ENCODE measurements around the gene DLEC1.
"Not testable (repeated sequence)": the region's sequence is repeated elsewhere in the genome, so short reads cannot be mapped to it uniquely, and the experiment has no call there.

DNA sequence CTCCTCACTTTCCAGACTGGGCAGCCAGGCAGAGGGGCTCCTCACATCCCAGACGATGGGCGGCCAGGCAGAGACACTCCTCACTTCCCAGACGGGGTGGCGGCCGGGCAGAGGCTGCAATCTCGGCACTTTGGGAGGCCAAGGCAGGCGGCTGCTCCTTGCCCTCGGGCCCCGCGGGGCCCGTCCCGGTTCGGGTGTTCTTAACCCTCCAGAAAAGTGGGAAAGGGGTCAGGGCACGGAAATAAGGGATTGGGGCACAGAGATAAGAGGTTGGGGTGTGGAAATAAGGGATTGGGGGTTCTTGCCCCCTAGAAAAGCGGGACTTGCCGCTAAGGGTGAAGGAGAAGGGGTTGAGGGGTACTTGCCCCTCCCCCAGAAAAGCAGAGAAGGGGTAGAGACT is 43.3 kb downstream of the DLEC1 start:
- TF ChIP-seq, protein P1, sequence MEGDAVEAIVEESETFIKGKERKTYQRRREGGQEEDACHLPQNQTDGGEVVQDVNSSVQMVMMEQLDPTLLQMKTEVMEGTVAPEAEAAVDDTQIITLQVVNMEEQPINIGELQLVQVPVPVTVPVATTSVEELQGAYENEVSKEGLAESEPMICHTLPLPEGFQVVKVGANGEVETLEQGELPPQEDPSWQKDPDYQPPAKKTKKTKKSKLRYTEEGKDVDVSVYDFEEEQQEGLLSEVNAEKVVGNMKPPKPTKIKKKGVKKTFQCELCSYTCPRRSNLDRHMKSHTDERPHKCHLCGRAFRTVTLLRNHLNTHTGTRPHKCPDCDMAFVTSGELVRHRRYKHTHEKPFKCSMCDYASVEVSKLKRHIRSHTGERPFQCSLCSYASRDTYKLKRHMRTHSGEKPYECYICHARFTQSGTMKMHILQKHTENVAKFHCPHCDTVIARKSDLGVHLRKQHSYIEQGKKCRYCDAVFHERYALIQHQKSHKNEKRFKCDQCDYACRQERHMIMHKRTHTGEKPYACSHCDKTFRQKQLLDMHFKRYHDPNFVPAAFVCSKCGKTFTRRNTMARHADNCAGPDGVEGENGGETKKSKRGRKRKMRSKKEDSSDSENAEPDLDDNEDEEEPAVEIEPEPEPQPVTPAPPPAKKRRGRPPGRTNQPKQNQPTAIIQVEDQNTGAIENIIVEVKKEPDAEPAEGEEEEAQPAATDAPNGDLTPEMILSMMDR (IDR thresholded peaks at IDR 0.05) = not testable (repeated sequence)
- TF ChIP-seq POLR2A (IDR thresholded peaks at IDR 0.05) = not testable (repeated sequence)
